Esophagus squamous epithelium (tissue), 4 donors: ENCODE results near the gene REL.

Experiments
- CTCF ChIP-seq, 6 experiments: fragments of 450-650 bp in 4 of 6; fragments of 200-600 bp in 2 of 6; sonication (generic) in 2 of 6; IDR thresholded peaks; one replicate each; pipeline ENCODE4 v1.5.1; 2016 to 2019; ENCODE audit warnings: antibody characterized with exemption in 6 of 6, mild to moderate bottlenecking in 4 of 6, moderate library complexity in 4 of 6
- POLR2A ChIP-seq, 4 donors: fragments of 450-650 bp; IDR thresholded peaks; one replicate each; pipeline ENCODE4 v1.6.1; 2017; ENCODE audit warnings: antibody characterized with exemption in 4 of 4, mild to moderate bottlenecking in 4 of 4, moderate library complexity in 3 of 4

DNA sequence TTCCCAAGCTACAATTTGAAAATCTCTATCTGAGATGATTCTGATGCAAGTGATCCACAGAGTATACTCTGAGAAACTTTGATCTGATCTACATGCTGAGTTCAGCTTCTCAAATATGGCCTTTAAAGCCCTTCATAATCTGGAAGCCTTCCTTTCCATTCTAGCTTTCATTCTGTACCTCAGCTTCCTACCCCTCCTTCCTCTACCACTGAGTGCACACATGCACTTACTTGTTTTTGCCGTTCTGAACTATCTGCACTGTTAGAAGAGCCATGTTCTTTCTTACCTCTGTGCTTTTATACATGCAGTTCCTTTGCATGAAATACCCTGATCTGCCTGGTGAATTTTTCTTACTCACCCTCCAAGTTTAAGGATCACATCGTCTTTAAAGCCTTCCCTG lies 25.0 kb downstream of the REL start:
- TF ChIP-seq CTCF (IDR thresholded peaks at IDR 0.05) (no peak), POLR2A (IDR thresholded peaks at IDR 0.05) (no peak)
